ENCODE measurements around the gene KDM7A. TPM values are rescaled to one million over a fixed set of nuclear protein-coding genes. Genes with fewer than 3 reads are reported as not detected.

Gene KDM7A
- total RNA-seq, 2 donors from 2014 or later, result 9.6 to 26.5 TPM

DNA sequence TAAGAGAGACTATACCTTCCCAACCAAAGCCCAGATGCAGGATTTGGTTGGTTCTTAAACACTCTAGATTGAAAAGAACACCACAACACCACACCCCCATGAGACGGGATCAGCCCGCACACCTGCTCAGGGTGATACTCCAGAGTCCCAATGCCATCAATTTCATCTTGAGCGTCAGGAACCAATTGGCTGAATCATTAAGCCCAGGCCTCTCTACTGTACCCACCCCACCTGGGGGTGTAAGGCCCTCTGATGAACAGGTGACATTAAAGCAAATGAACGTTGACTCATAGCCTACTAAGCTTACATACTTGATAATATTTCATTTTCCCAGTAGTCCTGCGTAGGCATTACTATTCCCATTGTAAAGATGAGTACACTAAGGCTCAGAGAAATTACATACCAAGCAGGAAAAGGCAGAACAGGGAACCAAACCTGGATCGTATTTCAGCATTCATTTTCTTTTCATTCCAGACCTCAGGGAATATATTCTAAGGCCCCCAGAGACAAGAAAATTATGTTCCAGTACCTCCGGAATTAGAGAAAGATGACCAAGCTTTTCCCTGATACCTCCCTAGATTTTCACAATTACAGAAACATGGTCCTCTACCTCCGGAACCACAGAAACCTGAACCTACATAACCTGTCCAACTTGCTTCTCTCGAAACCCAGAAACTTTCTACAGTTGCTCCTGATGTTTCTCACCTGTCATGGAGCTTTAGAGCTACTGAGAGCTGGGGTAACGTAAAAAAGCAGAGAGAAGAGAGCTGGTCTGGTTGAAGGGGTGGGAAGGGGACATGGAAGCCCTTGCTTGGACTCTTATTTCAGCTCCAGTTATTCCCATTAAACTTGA is 43.1 kb upstream of the KDM7A start:
- Histone ChIP-seq H3K4me3 (no peak overlapping the region), H3K9me3 (no peaks in the 10 kb centered on the region), H3K4me1 (replicated peaks) (no peaks in the 10 kb centered on the region), H3K36me3 (no peaks in the 10 kb centered on the region), H3K27ac (peak overlapping the region; percentile 34 to 65), H3K27me3 (replicated peaks; ENCODE audit: insufficient read depth) (no peaks in the 10 kb centered on the region)
- TF ChIP-seq POLR2AphosphoS5 (IDR thresholded peaks at IDR 0.05) (peak; percentile 64), POLR2A (IDR thresholded peaks at IDR 0.05) (no peak)
- WGBS, result 64% methylated on average over 10 of the region's 10 CpGs
- intact Hi-C loops (cut with DNase I), result no loop called here
- DNase-seq (ENCODE audit: low spot score), result peak; percentile 31

DNA sequence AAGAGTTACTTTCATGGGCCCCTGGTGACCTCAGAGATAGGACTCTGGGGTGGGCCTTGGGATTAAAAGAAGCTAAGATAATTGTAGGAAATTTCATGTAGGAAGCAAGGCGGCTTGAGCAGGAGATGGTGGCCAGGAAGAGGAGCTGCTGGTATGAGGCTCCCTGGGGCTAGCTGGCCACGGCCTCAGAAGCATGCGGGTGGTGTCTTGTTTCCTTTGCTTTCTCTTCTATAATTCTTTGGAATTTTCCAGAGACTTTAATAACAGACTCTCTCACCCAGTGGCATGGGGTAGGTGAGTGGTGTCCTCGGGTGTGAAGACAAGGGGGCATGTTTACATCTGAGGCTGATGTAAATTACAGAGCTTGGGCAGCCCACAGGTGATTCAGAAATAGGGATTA is 41.9 kb upstream of the KDM7A start:
- 94% methylated on average over 4 of the region's 4 CpGs for WGBS
- intact Hi-C loops (cut with DNase I), result no loop called here

DNA sequence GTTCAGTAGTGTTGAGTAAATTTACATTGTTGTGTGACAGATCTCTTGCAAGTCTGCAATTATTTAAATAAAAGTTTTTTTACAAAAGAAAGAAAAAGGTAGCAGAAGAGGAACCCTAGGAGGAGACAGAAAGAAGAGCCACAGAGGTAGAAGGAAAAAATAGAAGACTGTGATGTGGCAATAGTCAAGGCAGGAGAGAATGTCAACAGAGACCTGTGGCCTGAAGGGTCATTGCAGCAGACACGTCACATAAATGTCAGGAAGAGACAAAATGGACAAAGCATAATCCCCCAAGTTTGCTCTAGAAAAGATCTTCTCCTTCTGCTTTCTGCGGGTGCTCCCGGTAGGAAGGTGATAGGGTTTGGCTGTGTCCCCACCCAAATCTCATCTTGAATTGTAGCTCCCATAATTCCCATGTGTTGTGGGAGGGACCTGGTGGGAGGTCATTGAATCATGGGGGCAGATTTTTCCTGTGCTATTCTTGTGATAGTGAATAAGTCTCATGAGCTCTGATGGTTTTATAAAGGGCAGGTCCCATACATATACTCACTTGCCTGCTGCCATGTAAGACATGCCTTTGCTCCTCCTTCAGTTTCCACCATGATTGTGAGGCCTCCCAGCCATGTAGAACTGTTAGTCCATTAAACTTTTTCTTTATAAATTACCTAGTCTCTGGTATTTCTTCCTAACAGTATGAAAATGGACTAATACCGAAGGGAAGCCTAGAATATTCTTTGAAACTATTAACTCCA is 41.1 kb upstream of the KDM7A start:
- H3K4me1 ChIP-seq (replicated peaks), result no peaks in the 10 kb centered on the region
- intact Hi-C loops (cut with DNase I), result no loop called here
- WGBS, result 88% methylated on average over 4 of the region's 4 CpGs

More for the DNA sequence above, 41.9 kb upstream of the KDM7A start:
- Histone ChIP-seq H3K4me3 (no peak overlapping the region), H3K36me3 (no peaks in the 10 kb centered on the region), H3K27me3 (replicated peaks; ENCODE audit: insufficient read depth) (no peaks in the 10 kb centered on the region), H3K9me3 (no peaks in the 10 kb centered on the region), H3K27ac (no peak overlapping the region), H3K4me1 (replicated peaks) (no peaks in the 10 kb centered on the region)
- TF ChIP-seq POLR2AphosphoS5 (IDR thresholded peaks at IDR 0.05) (no peak), POLR2A (IDR thresholded peaks at IDR 0.05) (no peak)
- TF ChIP-seq, protein P1, sequence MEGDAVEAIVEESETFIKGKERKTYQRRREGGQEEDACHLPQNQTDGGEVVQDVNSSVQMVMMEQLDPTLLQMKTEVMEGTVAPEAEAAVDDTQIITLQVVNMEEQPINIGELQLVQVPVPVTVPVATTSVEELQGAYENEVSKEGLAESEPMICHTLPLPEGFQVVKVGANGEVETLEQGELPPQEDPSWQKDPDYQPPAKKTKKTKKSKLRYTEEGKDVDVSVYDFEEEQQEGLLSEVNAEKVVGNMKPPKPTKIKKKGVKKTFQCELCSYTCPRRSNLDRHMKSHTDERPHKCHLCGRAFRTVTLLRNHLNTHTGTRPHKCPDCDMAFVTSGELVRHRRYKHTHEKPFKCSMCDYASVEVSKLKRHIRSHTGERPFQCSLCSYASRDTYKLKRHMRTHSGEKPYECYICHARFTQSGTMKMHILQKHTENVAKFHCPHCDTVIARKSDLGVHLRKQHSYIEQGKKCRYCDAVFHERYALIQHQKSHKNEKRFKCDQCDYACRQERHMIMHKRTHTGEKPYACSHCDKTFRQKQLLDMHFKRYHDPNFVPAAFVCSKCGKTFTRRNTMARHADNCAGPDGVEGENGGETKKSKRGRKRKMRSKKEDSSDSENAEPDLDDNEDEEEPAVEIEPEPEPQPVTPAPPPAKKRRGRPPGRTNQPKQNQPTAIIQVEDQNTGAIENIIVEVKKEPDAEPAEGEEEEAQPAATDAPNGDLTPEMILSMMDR (IDR thresholded peaks at IDR 0.05), result no peak
- DNase-seq (ENCODE audit: low spot score), result no peak

DNA sequence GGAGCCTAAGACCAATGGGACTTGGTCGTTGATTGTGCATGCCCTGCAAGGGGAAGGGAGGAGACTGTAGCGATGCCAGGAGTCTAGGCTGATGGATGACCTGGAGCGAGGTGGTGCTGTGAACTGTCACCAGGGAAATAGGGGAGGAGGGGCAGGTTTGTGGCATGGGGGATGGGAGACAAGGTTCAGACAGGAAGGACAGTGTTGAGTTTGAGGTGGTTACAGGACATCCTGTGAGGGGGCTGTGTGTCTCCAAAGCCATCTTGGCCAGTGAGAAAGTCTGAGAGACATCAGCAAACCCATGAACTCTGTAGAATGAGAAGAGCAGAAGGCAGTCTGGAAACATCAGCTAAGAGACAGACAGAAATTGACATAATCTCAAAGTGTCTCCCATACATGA is 38.5 kb upstream of the KDM7A start:
- H3K4me1 ChIP-seq (replicated peaks), result no peaks in the 10 kb centered on the region
- H3K27ac ChIP-seq, result no peak overlapping the region
- no peak for DNase-seq (ENCODE audit: low spot score)
- H3K9me3 ChIP-seq, result no peaks in the 10 kb centered on the region
- no peaks in the 10 kb centered on the region for H3K27me3 ChIP-seq (replicated peaks; ENCODE audit: insufficient read depth)
- no peak overlapping the region for H3K4me3 ChIP-seq
- H3K36me3 ChIP-seq, result no peaks in the 10 kb centered on the region
- 89% methylated on average over 3 of the region's 3 CpGs for WGBS
- no peak for TF ChIP-seq POLR2AphosphoS5 (IDR thresholded peaks at IDR 0.05)
- TF ChIP-seq, protein P1 (IDR thresholded peaks at IDR 0.05), result no peak
- TF ChIP-seq POLR2A (IDR thresholded peaks at IDR 0.05), result no peak
- intact Hi-C loops (cut with DNase I), result no loop called here

More for the DNA sequence above, 41.1 kb upstream of the KDM7A start:
- Histone ChIP-seq H3K27me3 (replicated peaks; ENCODE audit: insufficient read depth) (no peaks in the 10 kb centered on the region), H3K27ac (no peak overlapping the region), H3K4me3 (no peak overlapping the region), H3K9me3 (no peaks in the 10 kb centered on the region), H3K36me3 (no peaks in the 10 kb centered on the region)
- no peak for DNase-seq (ENCODE audit: low spot score)
- no peak for TF ChIP-seq POLR2A (IDR thresholded peaks at IDR 0.05)
- TF ChIP-seq POLR2AphosphoS5 (IDR thresholded peaks at IDR 0.05), result no peak

DNA sequence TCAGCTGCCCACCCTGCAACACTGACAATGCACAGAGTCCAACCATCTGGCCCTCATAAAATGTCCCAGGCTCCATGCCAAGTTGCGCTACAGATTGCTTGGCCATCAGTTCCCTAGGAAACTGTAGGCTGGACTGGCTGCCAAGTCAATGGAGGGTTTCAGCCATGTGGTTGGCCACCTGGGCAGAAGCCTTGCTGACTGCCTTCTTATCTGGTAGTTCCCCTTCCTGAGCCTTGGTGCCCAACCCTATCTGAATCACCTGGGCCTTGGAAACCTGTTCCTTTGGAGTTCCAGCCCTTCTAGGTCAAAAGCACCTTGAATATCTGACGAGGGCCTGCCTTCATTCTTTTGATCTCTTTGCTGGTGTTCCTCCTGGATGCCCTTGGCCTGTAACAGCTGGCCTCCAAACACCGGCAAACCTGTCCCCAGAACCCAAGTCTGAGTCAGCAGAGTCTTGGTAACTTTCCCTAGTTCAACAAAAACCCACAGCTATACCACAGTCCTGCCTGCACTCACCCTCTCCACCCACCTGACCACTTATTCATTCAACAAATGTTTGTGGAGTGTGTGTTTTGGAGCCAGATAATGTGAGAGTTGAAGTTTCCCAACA is 37.4 kb upstream of the KDM7A start:
- WGBS, result 43% methylated on average over 3 of the region's 3 CpGs
- Histone ChIP-seq H3K4me3 (no peak overlapping the region), H3K27me3 (replicated peaks; ENCODE audit: insufficient read depth) (no peaks in the 10 kb centered on the region), H3K9me3 (no peaks in the 10 kb centered on the region), H3K36me3 (no peaks in the 10 kb centered on the region), H3K4me1 (replicated peaks) (no peaks in the 10 kb centered on the region), H3K27ac (no peak overlapping the region)
- intact Hi-C loops (cut with DNase I), result no loop called here
- TF ChIP-seq, protein P1 (IDR thresholded peaks at IDR 0.05), result no peak
- no peak for TF ChIP-seq POLR2AphosphoS5 (IDR thresholded peaks at IDR 0.05)
- no peak for TF ChIP-seq POLR2A (IDR thresholded peaks at IDR 0.05)
- DNase-seq (ENCODE audit: low spot score), result no peak

Measured in prostate gland (tissue), 2 donors.